ENCODE results near the gene SNCB.
A peak's percentile ranks its signal among the peaks of the same experiment; 100 is the strongest.
"Not testable (repeated sequence)": the region's sequence is repeated elsewhere in the genome, so short reads cannot be mapped to it uniquely, and the experiment has no call there.

The SNCB gene

DNA sequence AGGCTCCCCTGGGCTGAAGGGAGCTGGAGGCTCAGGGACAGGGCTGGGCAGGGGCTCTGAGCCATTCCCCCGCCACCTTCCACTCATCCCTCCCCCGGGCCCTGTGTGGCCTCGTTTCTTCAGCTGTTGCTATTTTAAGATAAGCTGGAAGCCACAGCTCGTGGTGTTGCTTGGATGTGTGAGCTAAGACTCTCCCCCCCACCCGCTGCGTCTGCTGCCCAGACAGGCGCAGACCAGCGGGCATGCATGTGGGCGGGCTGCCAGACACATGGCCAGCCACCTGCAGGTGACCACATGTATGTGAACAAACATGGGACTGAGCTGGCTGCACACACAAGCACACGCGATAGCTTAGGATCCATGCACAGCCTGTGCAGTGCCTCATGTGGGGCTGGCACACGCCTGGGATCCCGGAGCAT lies 8.7 kb downstream of the SNCB start:
- DNase-seq (ENCODE audit: low spot score): no peak

- DNase-seq (ENCODE audit: low spot score): no peak
Observed at GRCh38 chr5:176620333-176620981, 9.9 kb downstream of the SNCB start.

GRCh38 chr5:176619569-176620332 lies 10.6 kb downstream of the SNCB start:
- no peak for DNase-seq (ENCODE audit: low spot score)

- peak; percentile 93 for DNase-seq (ENCODE audit: low spot score)
Observed at GRCh38 chr5:176619203-176619568, 11.1 kb downstream of the SNCB start.

- DNase-seq (ENCODE audit: low spot score): no peak
Observed at GRCh38 chr5:176618783-176619182, 11.6 kb downstream of the SNCB start.

- peak; percentile 51 for DNase-seq (ENCODE audit: low spot score)
Observed at GRCh38 chr5:176616511-176616910, 13.8 kb downstream of the SNCB start.

DNA sequence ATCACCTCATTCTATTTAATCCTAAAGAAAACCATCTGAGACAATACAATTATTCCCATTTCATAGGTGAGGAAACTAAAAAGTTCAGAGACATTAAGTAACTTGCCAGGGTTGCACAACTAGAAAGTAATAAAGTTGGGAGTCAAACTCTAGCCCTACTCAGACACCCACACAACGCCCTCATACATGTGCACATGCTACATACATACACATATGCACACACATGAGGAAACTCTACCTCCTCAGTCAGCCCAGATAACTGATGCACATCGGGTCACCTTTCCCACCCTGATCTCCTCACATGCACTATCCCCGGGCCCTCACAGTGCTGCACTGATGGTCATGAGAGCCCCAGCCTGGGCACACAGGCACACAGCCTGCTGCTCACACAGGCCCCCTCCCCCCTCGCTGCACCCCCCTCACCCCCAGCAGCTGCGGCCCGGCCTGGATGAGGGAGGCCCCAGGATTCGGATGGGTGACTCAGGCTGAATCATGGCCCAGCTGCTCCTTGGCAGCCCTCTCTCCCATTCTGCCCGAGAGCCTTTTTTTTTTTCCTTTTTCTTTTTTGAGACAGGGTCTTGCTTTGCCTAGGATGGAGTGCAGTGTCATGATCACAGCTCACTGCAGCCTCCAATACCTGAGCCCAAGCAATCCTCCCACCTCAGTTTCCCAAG lies 15.4 kb downstream of the SNCB start:
- no peak for DNase-seq (ENCODE audit: low spot score)

GRCh38 chr5:176612855-176613254 lies 17.5 kb downstream of the SNCB start:
- no peak for DNase-seq (ENCODE audit: low spot score)

GRCh38 chr5:176612008-176612407 lies 18.3 kb downstream of the SNCB start:
- no peak for DNase-seq (ENCODE audit: low spot score)

DNA sequence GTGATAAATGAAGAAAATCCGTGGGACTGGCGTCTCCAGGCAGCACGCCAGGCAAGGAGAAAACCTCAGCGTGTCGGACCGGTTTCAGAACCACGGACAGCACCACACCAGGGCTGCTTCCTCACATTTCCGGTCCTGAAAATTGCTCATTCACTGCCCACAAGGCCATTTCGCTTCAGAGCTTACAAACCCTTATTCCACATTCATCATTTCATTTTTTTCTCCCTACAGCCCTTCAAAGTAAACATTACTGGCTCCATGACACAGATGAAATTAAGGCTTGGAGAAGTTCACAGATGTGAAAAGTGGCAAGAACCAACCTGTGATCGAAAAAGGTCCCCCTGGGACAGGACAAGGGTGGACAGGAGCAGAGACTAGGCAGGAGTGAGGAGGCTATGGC lies 18.9 kb downstream of the SNCB start:
- DNase-seq (ENCODE audit: low spot score): peak; percentile 69

GRCh38 chr5:176610435-176610773 lies 19.9 kb downstream of the SNCB start:
- DNase-seq (ENCODE audit: low spot score): no peak

DNA sequence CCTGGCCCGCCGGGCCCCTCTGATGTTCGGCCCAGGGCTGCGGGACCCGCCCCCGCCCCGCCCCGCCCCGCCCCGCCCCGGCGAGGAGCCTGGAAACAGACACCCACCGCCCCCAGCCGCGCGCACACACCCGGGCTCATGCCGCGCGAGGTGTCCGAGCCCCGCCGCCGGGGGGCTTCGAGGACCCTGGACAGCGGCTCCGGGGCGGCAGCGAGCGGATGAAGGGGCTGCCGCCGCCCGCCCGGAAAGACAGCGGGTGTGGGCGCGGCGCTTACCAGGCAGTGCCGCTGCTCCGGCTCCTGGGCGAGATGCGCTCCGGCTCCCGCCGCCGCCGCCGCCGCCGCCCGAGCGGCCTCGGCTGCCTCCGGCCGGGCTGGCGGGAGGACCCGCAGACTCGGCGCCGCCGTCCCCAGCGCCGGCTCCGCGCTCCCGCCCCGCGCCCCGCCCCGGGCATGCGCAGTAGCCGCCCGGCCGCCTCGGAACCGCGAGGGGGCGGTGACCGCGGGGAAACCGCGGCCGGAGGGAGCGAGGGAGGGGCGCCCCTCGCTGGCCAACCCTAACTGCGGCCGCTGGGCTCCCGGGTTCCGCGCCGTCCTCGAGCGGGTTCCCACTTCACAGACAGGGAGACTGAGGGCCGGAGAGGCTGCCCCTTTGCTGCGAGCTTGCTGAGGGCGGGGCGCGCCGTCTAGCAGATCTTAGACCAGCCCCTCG lies 20.5 kb downstream of the SNCB start, which contains the start of gene GPRIN1:
GPRIN1 (minus strand) TSS at position 433 of the 711 bp plus-strand sequence. CDS start 10,322 bp downstream, outside the sequence.
- DNase-seq (ENCODE audit: low spot score): peak; percentile 55

GRCh38 chr5:176608937-176609723 lies 21.2 kb downstream of the SNCB start:
- DNase-seq (ENCODE audit: low spot score): no peak

- no peak for DNase-seq (ENCODE audit: low spot score)
Observed at GRCh38 chr5:176608142-176608705, 22.1 kb downstream of the SNCB start.

GRCh38 chr5:176606875-176607274 lies 23.5 kb downstream of the SNCB start:
- no peak for DNase-seq (ENCODE audit: low spot score)

- no peak for DNase-seq (ENCODE audit: low spot score)
Observed at GRCh38 chr5:176606032-176606431, 24.3 kb downstream of the SNCB start.

GRCh38 chr5:176603091-176603490 lies 27.2 kb downstream of the SNCB start:
- no peak for DNase-seq (ENCODE audit: low spot score)

DNA sequence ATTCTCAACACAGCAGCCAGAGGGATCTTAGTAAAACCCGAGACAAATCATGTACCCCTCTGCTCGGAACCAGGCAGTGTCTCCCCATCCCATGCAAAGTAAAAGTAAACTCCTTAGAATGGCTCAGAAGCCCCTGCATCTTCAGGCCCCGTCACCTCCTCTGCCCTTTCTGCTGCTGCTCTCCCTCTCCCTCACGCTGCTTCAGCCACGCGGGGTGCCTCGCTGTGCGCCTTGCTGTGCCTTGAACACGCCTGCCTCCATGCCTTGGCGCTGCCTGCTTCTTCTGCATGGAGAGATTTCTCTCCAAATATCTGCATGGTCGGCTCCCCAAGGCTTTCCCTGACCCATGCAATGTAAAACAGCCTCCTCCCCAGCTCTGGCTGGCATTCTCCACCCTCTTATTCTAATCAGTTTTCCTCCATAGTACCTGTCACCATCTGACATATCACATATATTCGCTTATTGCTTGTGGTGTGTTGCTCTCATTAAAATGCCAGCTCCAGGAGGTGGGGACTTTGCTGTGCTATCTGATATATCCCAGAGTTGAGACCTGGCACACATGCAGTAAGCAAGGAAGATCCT lies 28.3 kb downstream of the SNCB start:
- DNase-seq (ENCODE audit: low spot score): no peak

- DNase-seq (ENCODE audit: low spot score): not testable (repeated sequence)
Observed at GRCh38 chr5:176599749-176600430, 30.4 kb downstream of the SNCB start.
